ENCODE data around the gene ZBTB40.

Gene ZBTB40

GRCh38 chr1:22461678-22462527, 10.3 kb downstream of the ZBTB40 start:
- no peak for TF ChIP-seq CTCF (IDR thresholded peaks at IDR 0.05; ENCODE audit: extremely low read depth, insufficient read depth, missing control alignments)
- DNase-seq (ENCODE audit: low spot score), result no peak
- in situ Hi-C loops (cut with MboI; ENCODE audit: low pct_unique_long_range_greater_than_20kb, low sequenced_read_pairs, unreplicated experiment), result no loop called here

GRCh38 chr1:22462928-22463327, 11.3 kb downstream of the ZBTB40 start:
- DNase-seq (ENCODE audit: low spot score), result no peak
- no peak for TF ChIP-seq CTCF (IDR thresholded peaks at IDR 0.05; ENCODE audit: extremely low read depth, insufficient read depth, missing control alignments)
- in situ Hi-C loops (cut with MboI; ENCODE audit: low pct_unique_long_range_greater_than_20kb, low sequenced_read_pairs, unreplicated experiment), result no loop called here

- TF ChIP-seq CTCF (IDR thresholded peaks at IDR 0.05; ENCODE audit: extremely low read depth, insufficient read depth, missing control alignments), result no peak
- in situ Hi-C loops (cut with MboI; ENCODE audit: low pct_unique_long_range_greater_than_20kb, low sequenced_read_pairs, unreplicated experiment), result no loop called here
- no peak for DNase-seq (ENCODE audit: low spot score)
These were observed 13.4 kb downstream of the ZBTB40 start for GRCh38 chr1:22465015-22465565.

GRCh38 chr1:22465671-22466070, 14.0 kb downstream of the ZBTB40 start:
- DNase-seq (ENCODE audit: low spot score), result no peak
- in situ Hi-C loops (cut with MboI; ENCODE audit: low pct_unique_long_range_greater_than_20kb, low sequenced_read_pairs, unreplicated experiment), result no loop called here
- no peak for TF ChIP-seq CTCF (IDR thresholded peaks at IDR 0.05; ENCODE audit: extremely low read depth, insufficient read depth, missing control alignments)

- TF ChIP-seq CTCF (IDR thresholded peaks at IDR 0.05; ENCODE audit: extremely low read depth, insufficient read depth, missing control alignments), result no peak
- in situ Hi-C loops (cut with MboI; ENCODE audit: low pct_unique_long_range_greater_than_20kb, low sequenced_read_pairs, unreplicated experiment), result no loop called here
- no peak for DNase-seq (ENCODE audit: low spot score)
These were observed 18.6 kb downstream of the ZBTB40 start for GRCh38 chr1:22470227-22470626.

- TF ChIP-seq CTCF (IDR thresholded peaks at IDR 0.05; ENCODE audit: extremely low read depth, insufficient read depth, missing control alignments), result no peak
- DNase-seq (ENCODE audit: low spot score), result no peak
- in situ Hi-C loops (cut with MboI; ENCODE audit: low pct_unique_long_range_greater_than_20kb, low sequenced_read_pairs, unreplicated experiment), result no loop called here
These were observed 19.4 kb downstream of the ZBTB40 start for GRCh38 chr1:22471078-22471477.

Measured in GM13977 (cell line).